ENCODE results near the gene DNAJB1. TPM values are rescaled to one million over a fixed set of nuclear protein-coding genes. Genes with fewer than 3 reads are reported as not detected.

DNAJB1 gene
- total RNA-seq, 4 donors from 2014 or later: 45.9 to 104 (median 66.3) TPM

GRCh38 chr19:14512406-14512961 lies 5.7 kb downstream of the DNAJB1 start:
- TF ChIP-seq CTCF (IDR thresholded peaks at IDR 0.05; ENCODE audit: low read depth): no peak

- TF ChIP-seq CTCF (IDR thresholded peaks at IDR 0.05; ENCODE audit: low read depth): no peak
Measured at GRCh38 chr19:14511229-14511593, 7.0 kb downstream of the DNAJB1 start.

- TF ChIP-seq CTCF (IDR thresholded peaks at IDR 0.05; ENCODE audit: low read depth): no peak
Measured at GRCh38 chr19:14510311-14511228, 7.6 kb downstream of the DNAJB1 start.

- TF ChIP-seq CTCF (IDR thresholded peaks at IDR 0.05; ENCODE audit: low read depth): no peak
Measured at GRCh38 chr19:14507704-14508542, 10.3 kb downstream of the DNAJB1 start.

GRCh38 chr19:14505488-14506239 lies 12.5 kb downstream of the DNAJB1 start:
- TF ChIP-seq CTCF (IDR thresholded peaks at IDR 0.05; ENCODE audit: low read depth): no peak

- TF ChIP-seq CTCF (IDR thresholded peaks at IDR 0.05; ENCODE audit: low read depth): no peak
Measured at GRCh38 chr19:14503285-14503684, 14.9 kb downstream of the DNAJB1 start.
